Measurements from ENCODE around the gene LRRC73. TPM values are rescaled to one million over a fixed set of nuclear protein-coding genes. Genes with fewer than 3 reads are reported as not detected.
"Not testable (repeated sequence)": the region's sequence is repeated elsewhere in the genome, so short reads cannot be mapped to it uniquely, and the experiment has no call there.

LRRC73 gene
- polyA plus RNA-seq, 4 donors, result 0.98 to 1.9 (median 1.0) TPM

GRCh38 chr6:43511824-43512415 lies 1.8 kb upstream of the LRRC73 start:
- no peak for DNase-seq (ENCODE audit: low read depth in 4 of 4, low spot score in 3 of 4)

- no peak for DNase-seq (ENCODE audit: low read depth in 4 of 4, low spot score in 3 of 4)
Observed at GRCh38 chr6:43510827-43511163, 649 bp upstream of the LRRC73 start.

- DNase-seq (ENCODE audit: low read depth in 4 of 4, low spot score in 3 of 4), result no peak
Observed at GRCh38 chr6:43509142-43509983, 783 bp downstream of the LRRC73 start.

GRCh38 chr6:43508481-43509141 lies 1.5 kb downstream of the LRRC73 start:
- no peak for DNase-seq (ENCODE audit: low read depth in 4 of 4, low spot score in 3 of 4)

GRCh38 chr6:43506667-43507471 lies 3.3 kb downstream of the LRRC73 start:
- peak; percentile 73 to 79 (median 76) for DNase-seq (ENCODE audit: low read depth in 4 of 4, low spot score in 3 of 4)

- no peak for DNase-seq (ENCODE audit: low read depth in 4 of 4, low spot score in 3 of 4)
Observed at GRCh38 chr6:43506171-43506570, 4.0 kb downstream of the LRRC73 start.

GRCh38 chr6:43505718-43506117 lies 4.4 kb downstream of the LRRC73 start:
- DNase-seq (ENCODE audit: low read depth in 4 of 4, low spot score in 3 of 4), result no peak

- DNase-seq (ENCODE audit: low read depth in 4 of 4, low spot score in 3 of 4), result no peak
Observed at GRCh38 chr6:43504756-43505593, 5.2 kb downstream of the LRRC73 start.

- DNase-seq (ENCODE audit: low read depth in 4 of 4, low spot score in 3 of 4), result no peak
Observed at GRCh38 chr6:43503443-43503842, 6.7 kb downstream of the LRRC73 start.

GRCh38 chr6:43502666-43503065 lies 7.5 kb downstream of the LRRC73 start:
- no peak for DNase-seq (ENCODE audit: low read depth in 4 of 4, low spot score in 3 of 4)

GRCh38 chr6:43500921-43501320 lies 9.2 kb downstream of the LRRC73 start:
- DNase-seq (ENCODE audit: low read depth in 4 of 4, low spot score in 3 of 4), result no peak

- DNase-seq (ENCODE audit: low read depth in 4 of 4, low spot score in 3 of 4), result no peak
Observed at GRCh38 chr6:43499028-43499815, 10.9 kb downstream of the LRRC73 start.

GRCh38 chr6:43498291-43498690 lies 11.9 kb downstream of the LRRC73 start:
- not testable (repeated sequence) for DNase-seq (ENCODE audit: low read depth in 4 of 4, low spot score in 3 of 4)

GRCh38 chr6:43497689-43498088 lies 12.5 kb downstream of the LRRC73 start:
- DNase-seq (ENCODE audit: low read depth in 4 of 4, low spot score in 3 of 4), result no peak

- no peak for DNase-seq (ENCODE audit: low read depth in 4 of 4, low spot score in 3 of 4)
Observed at GRCh38 chr6:43497129-43497396, 13.1 kb downstream of the LRRC73 start.

- no peak for DNase-seq (ENCODE audit: low read depth in 4 of 4, low spot score in 3 of 4)
Observed at GRCh38 chr6:43496370-43497128, 13.6 kb downstream of the LRRC73 start.

- no peak for DNase-seq (ENCODE audit: low read depth in 4 of 4, low spot score in 3 of 4)
Observed at GRCh38 chr6:43495409-43495941, 14.7 kb downstream of the LRRC73 start.

- DNase-seq (ENCODE audit: low read depth in 4 of 4, low spot score in 3 of 4), result no peak
Observed at GRCh38 chr6:43494766-43495165, 15.4 kb downstream of the LRRC73 start.

- no peak for DNase-seq (ENCODE audit: low read depth in 4 of 4, low spot score in 3 of 4)
Observed at GRCh38 chr6:43494321-43494720, 15.8 kb downstream of the LRRC73 start.

Data from right renal pelvis (tissue), 4 donors.